K562 (cell line): ENCODE results near the gene GPRC6A. TPM values are rescaled to one million over a fixed set of nuclear protein-coding genes. Genes with fewer than 3 reads are reported as not detected.

Source experiments
- ATAC-seq: fragments of 200-7000 bp; cut with Tn5 transposase; 3 replicates; pipeline ENCODE4 v1.9.1; 2020; ENCODE audit warnings: moderate library complexity
- BruUV-seq: library from RNA; stranded (reverse); fragments of 400-500 nt; replicated peaks from 2 replicates; lab custom pipeline; 2021; lab: Mats Ljungman, UMichigan
- CTCF ChIA-PET: fragments of 300-600 bp; formaldehyde crosslinking; extraction: SDS; loops from one replicate; lab custom pipeline; 2021; ENCODE audit warnings: low intra/inter-chr PET ratio; lab: Yijun Ruan, JAX
- POLR2A ChIA-PET: fragments of 300-600, 350-650 bp; sonication (Branson Sonifier 250); formaldehyde crosslinking; extraction: SDS; loops from one replicate; lab custom pipeline; 2021; ENCODE audit warnings: antibody characterized with exemption, inconsistent platforms; lab: Yijun Ruan, JAX
- DNase-seq, 4 experiments: peaks; one replicate each; pipeline versions ENCODE4 v3.0.0 to v3.0.0-alpha.2; 2011 to 2018; ENCODE audit warnings: low spot score in 3 of 4, mixed read lengths in 3 of 4; ENCODE audit errors: extremely low read depth in 1 of 4
- FAIRE-seq: peaks from 2 replicates; lab custom pipeline; 2011; peaks lifted over from hg19 to GRCh38; lab: Jason Lieb, UNC
- H2AFZ ChIP-seq: 2 replicates; pipeline ENCODE4 v1.6.0; 2011; ENCODE audit warnings: low read depth, low read length, control low read depth, inconsistent platforms
- H3K27ac ChIP-seq: fragments of 200-600 bp; 3 replicates; pipeline ENCODE4 v1.8.0; 2011; ENCODE audit warnings: low read depth, mild to moderate bottlenecking, control low read depth, inconsistent platforms, low read length, moderate library complexity, mixed read lengths; ENCODE audit errors: extremely low read depth
- H3K27me3 ChIP-seq, 2 experiments: fragments of 300-600 bp in 1 of 2; 2 replicates in 1 of 2; 3 replicates in 1 of 2; pipeline versions ENCODE4 v1.6.0 to v1.8.0; 2011; ENCODE audit warnings: inconsistent platforms in 2 of 2, low read length in 2 of 2, mild to moderate bottlenecking in 1 of 2, mixed read lengths in 1 of 2, moderate library complexity in 1 of 2; ENCODE audit not compliant: control insufficient read depth in 2 of 2, insufficient read depth in 2 of 2
- H3K36me3 ChIP-seq: fragments of 300-600 bp; 3 replicates; pipeline ENCODE4 v1.8.0; 2011; ENCODE audit warnings: mild to moderate bottlenecking, low read length, inconsistent platforms; ENCODE audit not compliant: control insufficient read depth, insufficient read depth
- H3K4me1 ChIP-seq, 2 experiments: fragments of 200-600 bp in 1 of 2; replicated peaks in 1 of 2; 2 replicates in 1 of 2; 3 replicates in 1 of 2; pipeline versions ENCODE4 v1.5.1 to v1.8.0; 2011; ENCODE audit warnings: inconsistent platforms in 2 of 2, low read length in 2 of 2, mild to moderate bottlenecking in 1 of 2, mixed read lengths in 1 of 2, moderate library complexity in 1 of 2; ENCODE audit not compliant: control insufficient read depth in 2 of 2, insufficient read depth in 2 of 2
- H3K4me2 ChIP-seq: 2 replicates; pipeline ENCODE4 v1.6.1; 2011; ENCODE audit warnings: low read length, control low read depth, inconsistent platforms, mixed read lengths; ENCODE audit not compliant: insufficient read depth
- H3K4me3 ChIP-seq: fragments of 200-600 bp; sonication (generic), shearing (Covaris generic); 2 replicates; pipeline ENCODE4 v1.5.1; 2016; ENCODE audit warnings: control low read depth, inconsistent platforms
- H3K79me2 ChIP-seq: fragments of 200-600 bp; 3 replicates; pipeline ENCODE4 v1.8.0; 2011; ENCODE audit warnings: low read length, inconsistent platforms; ENCODE audit not compliant: control insufficient read depth, insufficient read depth
- H3K9ac ChIP-seq, 2 experiments: 2 replicates each; pipeline versions ENCODE4 v1.6.0 to v1.6.1; 2011; ENCODE audit warnings: low read depth in 2 of 2, low read length in 2 of 2, control low read depth in 1 of 2, inconsistent platforms in 1 of 2, mild to moderate bottlenecking in 1 of 2, mixed read lengths in 1 of 2; ENCODE audit not compliant: insufficient read depth in 1 of 2
- H3K9me1 ChIP-seq: one replicate; pipeline ENCODE4 v1.6.0; 2011; ENCODE audit warnings: inconsistent platforms, mild to moderate bottlenecking, low read length, moderate library complexity; ENCODE audit not compliant: control insufficient read depth, insufficient read depth
- H3K9me3 ChIP-seq: replicated peaks from 2 replicates; pipeline ENCODE4 v1.5.1; 2011; ENCODE audit warnings: low read depth, low read length, inconsistent platforms; ENCODE audit not compliant: control insufficient read depth, insufficient read depth
- H4K20me1 ChIP-seq: replicated peaks from 2 replicates; pipeline ENCODE4 v1.6.1; 2011; ENCODE audit warnings: low read length, inconsistent platforms, mixed read lengths; ENCODE audit not compliant: control insufficient read depth, insufficient read depth
- BRF2 ChIP-seq: IDR thresholded peaks from 3 replicates; pipeline ENCODE4 v1.6.1; 2011; ENCODE audit warnings: borderline replicate concordance, mild to moderate bottlenecking; ENCODE audit not compliant: insufficient read length, insufficient read depth
- CBFA2T2 ChIP-seq: fragments of 450-650 bp; conservative IDR thresholded peaks from 2 replicates; pipeline ENCODE4 v1.6.1; 2017; ENCODE audit warnings: mild to moderate bottlenecking
- ELK3 ChIP-seq: fragments of 450-650 bp; formaldehyde crosslinking; IDR thresholded peaks from 2 replicates; pipeline ENCODE4 v1.4.0; 2020; ENCODE audit warnings: mild to moderate bottlenecking
- HIVEP1 ChIP-seq: fragments of 250-450 bp; sonication (Bioruptor Pico); IDR thresholded peaks from 2 replicates; pipeline ENCODE4 v1.4.0; 2020; ENCODE audit warnings: mild to moderate bottlenecking
- HNRNPLL ChIP-seq: fragments of 200-400 bp; formaldehyde crosslinking; IDR thresholded peaks from 2 replicates; pipeline ENCODE4 v1.6.1; 2017; ENCODE audit warnings: low read length, low read depth, mild to moderate bottlenecking; ENCODE audit not compliant: poor library complexity, severe bottlenecking
- SUPT5H ChIP-seq: fragments of 450-650 bp; IDR thresholded peaks from 2 replicates; pipeline ENCODE4 v1.6.1; 2016
- TFAM ChIP-seq: fragments of 250-450 bp; sonication (Bioruptor Pico); conservative IDR thresholded peaks from 2 replicates; pipeline ENCODE4 v1.5.0; 2021; ENCODE audit warnings: mild to moderate bottlenecking, moderate library complexity
- USF1 ChIP-seq: sonication (generic); formaldehyde crosslinking; IDR thresholded peaks from 2 replicates; pipeline ENCODE4 v1.9.0; 2022; ENCODE audit warnings: mild to moderate bottlenecking, missing genetic modification reagents
- VEZF1 ChIP-seq: fragments of 200-800 bp; sonication (Bioruptor generic); IDR thresholded peaks from 2 replicates; pipeline ENCODE4 v1.6.1; 2017; ENCODE audit warnings: missing genetic modification characterization, missing compliant biosample characterization
- ZNF12 ChIP-seq: sonication (generic); formaldehyde crosslinking; IDR thresholded peaks from 2 replicates; pipeline ENCODE4 v1.4.0; 2020; ENCODE audit warnings: mild to moderate bottlenecking, missing genetic modification reagents
- ZNF431 ChIP-seq: sonication (generic); formaldehyde crosslinking; IDR thresholded peaks from 2 replicates; pipeline ENCODE4 v1.8.0; 2022; ENCODE audit warnings: mild to moderate bottlenecking, missing genetic modification reagents
- WGBS: fragments of 100-300 bp; shearing (Covaris generic); methylation state at CpG from one replicate; pipeline ENCODE4 v1.1.6; 2016; ENCODE audit warnings: low coverage, mixed read lengths; ENCODE audit not compliant: insufficient coverage; ENCODE audit errors: missing lambda C conversion rate; 5-methylcytosine and 5-hydroxymethylcytosine counted together
- in situ Hi-C: fragments of 300-500 bp; cut with MboI; formaldehyde crosslinking; loops from 4 replicates; pipeline ENCODE4 v1.15.0; 2018; ENCODE audit warnings: inconsistent platforms, mixed read lengths
- intact Hi-C: fragments of 100-400 bp; cut with micrococcal nuclease; formaldehyde crosslinking; loops from 2 replicates; pipeline ENCODE4 v1.14.2; 2022
- polyA plus RNA-seq, 8 experiments: library from polyadenylated mRNA; depleted of rRNA in 4 of 8; stranded (reverse) in 5 of 8; unstranded in 3 of 8; fragments of >200 nt; fragmentation: Nextera tagmentation in 2 of 8; fragmentation: Illumina TruSeq in 1 of 8; extraction: Ambion mirVana in 2 of 8; extraction: Trizol in 1 of 8; gene quantifications; 2 replicates each; pipeline versions ENCODE4 v1.2.1 to v1.2.3, GENCODE V29; 2011 to 2014; ENCODE audit warnings: inconsistent platforms in 1 of 8, missing spikeins in 1 of 8
- total RNA-seq, 7 experiments: library from RNA; depleted of rRNA in 6 of 7; stranded (reverse); fragments of >200 nt in 6 of 7; fragmentation: Illumina TruSeq in 2 of 7; extraction: Trizol in 2 of 7; gene quantifications; 2 replicates each; pipeline versions ENCODE4 v1.2.1 to v1.2.3, GENCODE V29; 2011 to 2021; ENCODE audit warnings: low replicate concordance in 1 of 7

Gene GPRC6A
- total and polyA plus RNA-seq, 9 of the 15 experiments (the other 6 are each of a cell fraction or from before 2014, with no cell fraction given) = 0.03 TPM; not detected in 7

- Histone ChIP-seq H3K9me3 (no peaks in the 10 kb centered on the region), H4K20me1 (no peaks in the 10 kb centered on the region), H3K79me2 (no peaks in the 10 kb centered on the region), H3K4me1 (peaks cover 0 to 4% of the 10 kb centered on the region in 2 experiments; a peak in 1 of 5 replicates), H3K9me1 (no peaks in the 10 kb centered on the region), H3K4me2 (no peak overlapping the region), H3K36me3 (no peaks in the 10 kb centered on the region), H3K27me3 (no peaks in the 10 kb centered on the region), H3K9ac (no peak overlapping the region), H3K27ac (no peak overlapping the region), H2AFZ (no peak overlapping the region), H3K4me3 (no peak overlapping the region)
- TF ChIP-seq HNRNPLL = no peak
- TF ChIP-seq ZNF431 (CRISPR knock-in tag) = no peak
- no peak for TF ChIP-seq BRF2
- no peak for TF ChIP-seq ELK3 (CRISPR knock-in tag)
- TF ChIP-seq ZNF12 (CRISPR knock-in tag) = no peak
- TF ChIP-seq TFAM (CRISPR knock-in tag) = no peak
- TF ChIP-seq USF1 = no peak
- TF ChIP-seq CBFA2T2 = no peak
- TF ChIP-seq HIVEP1 (CRISPR knock-in tag) = no peak
- TF ChIP-seq VEZF1 (CRISPR knock-in tag) = no peak
- TF ChIP-seq SUPT5H = no peak
- ChIA-PET CTCF (no interaction called here), POLR2A (no interaction called here)
- ATAC-seq (no peak), DNase-seq (no peak), FAIRE-seq (no peak)
- in situ Hi-C loops (no loop called here), intact Hi-C loops (no loop called here)
- 69% methylated on average over 11 of the region's 11 CpGs for WGBS
- no TSS peak for BruUV-seq
These were observed 64.8 kb downstream of the GPRC6A start for GRCh38 chr6:116763906-116764628.
